ENCODE data around the gene VPS25. TPM values are rescaled to one million over a fixed set of nuclear protein-coding genes. Genes with fewer than 3 reads are reported as not detected.

The VPS25 gene
- total RNA-seq, 2 experiments from 2014 or later: 57.5 to 58.6 TPM

- CTCF ChIA-PET: interaction anchor here (1.0 to 4.2 kb wide), 7 partner anchors 10 to 195 kb away, joined by 3 to 44 read pairs (median 4); partner anchors contain the start of genes BECN1, COA3 and RAMP2
- peak overlapping the region; percentile 87 for H3K27ac Mint-ChIP-seq
- intact Hi-C loops (cut with micrococcal nuclease): loop anchor here (2.0 kb wide), 1 partner anchor 52 kb away; the partner anchor contains the start of gene BECN1
Observed at GRCh38 chr17:42772945-42773289, 332 bp upstream of the VPS25 start.

GRCh38 chr17:42774066-42774745 lies 957 bp downstream of the VPS25 start:
- H3K4me1 Mint-ChIP-seq (ENCODE audit: low read depth): peaks cover 22% of the 10 kb centered on the region
- intact Hi-C loops (cut with micrococcal nuclease): no loop called here
- no peak for DNase-seq
- peak overlapping the region; percentile 87 for H3K27ac Mint-ChIP-seq
- peaks cover 26% of the 10 kb centered on the region for H3K36me3 Mint-ChIP-seq
- peak overlapping the region; percentile 100 for H3K4me3 Mint-ChIP-seq
- ChIA-PET CTCF (interaction anchor here (0.6 to 4.2 kb wide), 6 partner anchors 11 to 1687 kb away, joined by 3 to 44 read pairs (median 4); partner anchors contain the start of genes PSME3 and RAMP2), POLR2A (interaction anchor here (1.1 to 1.9 kb wide), 5 partner anchors 24 to 224 kb away, joined by 3 to 7 read pairs (median 4); partner anchors contain the start of genes BECN1, CNTD1, COA3 and RETREG3)
- no peaks in the 10 kb centered on the region for H3K27me3 Mint-ChIP-seq
- no peaks in the 10 kb centered on the region for H3K9me3 Mint-ChIP-seq

More at GRCh38 chr17:42772945-42773289, 332 bp upstream of the VPS25 start:
- peak overlapping the region; percentile 100 for H3K4me3 Mint-ChIP-seq
- POLR2A ChIA-PET: interaction anchor here (1.1 to 1.9 kb wide), 4 partner anchors 13 to 225 kb away, joined by 3 to 6 read pairs (median 5); partner anchors contain the start of genes BECN1 and RPL27
- no peaks in the 10 kb centered on the region for H3K9me3 Mint-ChIP-seq
- no peaks in the 10 kb centered on the region for H3K27me3 Mint-ChIP-seq
- H3K4me1 Mint-ChIP-seq (ENCODE audit: low read depth): peaks cover 22% of the 10 kb centered on the region
- H3K36me3 Mint-ChIP-seq: peaks cover 19% of the 10 kb centered on the region
- DNase-seq: no peak

GRCh38 chr17:42775534-42776098 lies 2.4 kb downstream of the VPS25 start:
- intact Hi-C loops (cut with micrococcal nuclease): no loop called here
- H3K4me3 Mint-ChIP-seq: no peak overlapping the region
- CTCF ChIA-PET: interaction anchor here (4.2 kb wide), 1 partner anchor 13 kb away, joined by 44 read pairs; the partner anchor contains the start of gene RAMP2
- no peak for DNase-seq
- POLR2A ChIA-PET: no interaction called here
- peaks cover 4% of the 10 kb centered on the region for H3K27me3 Mint-ChIP-seq
- H3K36me3 Mint-ChIP-seq: peaks cover 33% of the 10 kb centered on the region
- H3K9me3 Mint-ChIP-seq: no peaks in the 10 kb centered on the region
- H3K27ac Mint-ChIP-seq: no peak overlapping the region
- H3K4me1 Mint-ChIP-seq (ENCODE audit: low read depth): peaks cover 22% of the 10 kb centered on the region

- Mint-ChIP-seq H3K4me3 (no peak overlapping the region), H3K9me3 (no peaks in the 10 kb centered on the region), H3K4me1 (ENCODE audit: low read depth) (peaks cover 18% of the 10 kb centered on the region), H3K27ac (no peak overlapping the region), H3K36me3 (peaks cover 31% of the 10 kb centered on the region), H3K27me3 (peaks cover 26% of the 10 kb centered on the region)
- intact Hi-C loops (cut with micrococcal nuclease): no loop called here
- CTCF ChIA-PET: interaction anchor here (4.7 kb wide), 1 partner anchor 15 kb away, joined by 18 read pairs; no protein-coding TSS in a partner anchor
- POLR2A ChIA-PET: no interaction called here
- no peak for DNase-seq
Observed at GRCh38 chr17:42778570-42778969, 5.3 kb downstream of the VPS25 start.

GRCh38 chr17:42779304-42779935 lies 6.2 kb downstream of the VPS25 start:
- ChIA-PET POLR2A (no interaction called here), CTCF (interaction anchor here (4.7 kb wide), 1 partner anchor 16 kb away, joined by 18 read pairs; no protein-coding TSS in a partner anchor)
- no peak overlapping the region for H3K4me3 Mint-ChIP-seq
- peaks cover 16% of the 10 kb centered on the region for H3K4me1 Mint-ChIP-seq (ENCODE audit: low read depth)
- H3K27me3 Mint-ChIP-seq: peaks cover 34% of the 10 kb centered on the region
- DNase-seq: no peak
- no peak overlapping the region for H3K27ac Mint-ChIP-seq
- intact Hi-C loops (cut with micrococcal nuclease): no loop called here
- peaks cover 27% of the 10 kb centered on the region for H3K36me3 Mint-ChIP-seq
- H3K9me3 Mint-ChIP-seq: no peaks in the 10 kb centered on the region

- H3K27ac Mint-ChIP-seq: no peak within 1 kb of the TSS
- H3K4me1 Mint-ChIP-seq (ENCODE audit: low read depth): peaks cover 23% of the 10 kb centered on the region
- ChIA-PET CTCF (interaction anchor here (4.7 kb wide), 1 partner anchor 17 kb away, joined by 18 read pairs; no protein-coding TSS in a partner anchor), POLR2A (no interaction called here)
- DNase-seq: no peak
- H3K27me3 Mint-ChIP-seq: peaks cover 40% of the 10 kb centered on the region
- no peaks in the 10 kb centered on the region for H3K9me3 Mint-ChIP-seq
- no peak within 1 kb of the TSS for H3K4me3 Mint-ChIP-seq
- intact Hi-C loops (cut with micrococcal nuclease): no loop called here
- peaks cover 26% of the 10 kb centered on the region for H3K36me3 Mint-ChIP-seq
Observed at GRCh38 chr17:42779936-42780850, 6.9 kb downstream of the VPS25 start, which contains the start of gene WNK4. Gene WNK4, plus strand, starts transcription at chr17:42780610. Its CDS starts 89 bp downstream, at chr17:42780699.

GRCh38 chr17:42780851-42781638 lies 7.8 kb downstream of the VPS25 start:
- ChIA-PET POLR2A (no interaction called here), CTCF (interaction anchor here (4.7 kb wide), 1 partner anchor 17 kb away, joined by 18 read pairs; no protein-coding TSS in a partner anchor)
- no peak overlapping the region for H3K4me3 Mint-ChIP-seq
- H3K4me1 Mint-ChIP-seq (ENCODE audit: low read depth): peaks cover 27% of the 10 kb centered on the region
- intact Hi-C loops (cut with micrococcal nuclease): no loop called here
- H3K27ac Mint-ChIP-seq: no peak overlapping the region
- H3K36me3 Mint-ChIP-seq: peaks cover 20% of the 10 kb centered on the region
- peaks cover 46% of the 10 kb centered on the region for H3K27me3 Mint-ChIP-seq
- no peaks in the 10 kb centered on the region for H3K9me3 Mint-ChIP-seq
- no peak for DNase-seq

- H3K4me3 Mint-ChIP-seq: no peak overlapping the region
- DNase-seq: no peak
- CTCF ChIA-PET: no interaction called here
Observed at GRCh38 chr17:42781639-42782165, 8.5 kb downstream of the VPS25 start.

GRCh38 chr17:42782166-42783061 lies 9.2 kb downstream of the VPS25 start:
- CTCF ChIA-PET: no interaction called here
- no peak overlapping the region for H3K4me3 Mint-ChIP-seq
- peaks cover 51% of the 10 kb centered on the region for H3K27me3 Mint-ChIP-seq
- POLR2A ChIA-PET: no interaction called here
- peaks cover 27% of the 10 kb centered on the region for H3K4me1 Mint-ChIP-seq (ENCODE audit: low read depth)
- H3K27ac Mint-ChIP-seq: no peak overlapping the region
- no peaks in the 10 kb centered on the region for H3K9me3 Mint-ChIP-seq
- peaks cover 18% of the 10 kb centered on the region for H3K36me3 Mint-ChIP-seq
- intact Hi-C loops (cut with micrococcal nuclease): no loop called here
- DNase-seq: no peak

More at GRCh38 chr17:42781639-42782165, 8.5 kb downstream of the VPS25 start:
- POLR2A ChIA-PET: no interaction called here
- Mint-ChIP-seq H3K4me1 (ENCODE audit: low read depth) (peaks cover 27% of the 10 kb centered on the region), H3K27me3 (peaks cover 48% of the 10 kb centered on the region), H3K27ac (no peak overlapping the region), H3K36me3 (peaks cover 20% of the 10 kb centered on the region), H3K9me3 (no peaks in the 10 kb centered on the region)
- intact Hi-C loops (cut with micrococcal nuclease): no loop called here
